Chondrocyte (in vitro differentiated cells): ENCODE results near the gene TRAPPC1. TPM values are rescaled to one million over a fixed set of nuclear protein-coding genes. Genes with fewer than 3 reads are reported as not detected.

Experiments
- DNase-seq: peaks from one replicate; pipeline ENCODE4 v3.0.0; 2021; ENCODE audit warnings: mixed read lengths, low spot score
- H3K27ac Mint-ChIP-seq: one replicate; pipeline ENCODE4 v1.8.0; 2021; ENCODE audit warnings: mild to moderate bottlenecking, moderate library complexity, mixed read lengths; ENCODE audit not compliant: unreplicated experiment
- H3K27me3 Mint-ChIP-seq: 2 replicates; pipeline ENCODE4 v1.8.0; 2021; ENCODE audit warnings: low read depth, mixed read lengths
- H3K36me3 Mint-ChIP-seq: 2 replicates; pipeline ENCODE4 v1.8.0; 2021; ENCODE audit warnings: low read depth, mixed read lengths
- H3K4me1 Mint-ChIP-seq: 2 replicates; pipeline ENCODE4 v1.8.0; 2021; ENCODE audit warnings: low read depth, mild to moderate bottlenecking, mixed read lengths
- H3K4me3 Mint-ChIP-seq: one replicate; pipeline ENCODE4 v1.8.0; 2021; ENCODE audit warnings: mild to moderate bottlenecking, moderate library complexity, mixed read lengths; ENCODE audit not compliant: unreplicated experiment
- H3K9me3 Mint-ChIP-seq: 2 replicates; pipeline ENCODE4 v1.8.0; 2021; ENCODE audit warnings: low read depth, mixed read lengths
- total RNA-seq: library from RNA; stranded (reverse); gene quantifications from 3 replicates; pipeline ENCODE4 v1.2.1, GENCODE V29; 2021
- TF ChIP-seq, protein P1 (sequence below): fragments of 200-600 bp; sonication (generic); IDR thresholded peaks from 2 replicates; pipeline ENCODE4 v1.5.0; 2021; ENCODE audit warnings: antibody characterized with exemption, mild to moderate bottlenecking, moderate library complexity

The TRAPPC1 gene
- total RNA-seq, 1 donor from 2014 or later: 135 TPM

DNA sequence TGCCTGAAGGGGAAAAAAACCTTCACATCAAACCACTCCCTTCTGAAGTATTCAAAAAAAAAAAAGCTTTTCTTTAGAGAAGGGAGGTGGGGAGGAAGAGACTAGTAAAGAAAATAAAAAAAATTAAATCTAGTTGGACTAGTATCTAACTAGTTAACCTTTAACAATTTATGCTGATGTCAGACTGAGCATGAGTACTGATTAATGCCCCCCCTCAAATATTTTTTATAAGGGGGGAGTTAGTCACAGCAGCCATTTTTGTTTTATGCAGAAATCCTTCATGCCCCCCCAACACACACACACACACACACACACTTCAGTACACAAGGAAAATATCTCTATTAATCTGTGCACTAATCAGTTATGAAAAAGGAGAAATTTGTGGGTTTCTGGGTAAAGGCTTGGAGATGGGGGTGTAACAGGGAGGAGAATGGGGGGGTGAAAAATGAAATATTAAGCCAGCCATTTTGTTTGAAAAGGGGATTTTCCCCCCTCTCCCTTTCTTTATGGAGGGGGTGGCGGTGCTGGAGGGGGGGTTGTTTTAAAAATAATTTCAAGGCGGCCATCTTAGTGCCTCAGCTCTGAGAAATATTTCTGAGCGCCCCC is 47.9 kb downstream of the TRAPPC1 start:
- H3K4me3 Mint-ChIP-seq: peak overlapping the region; percentile 62
- H3K27me3 Mint-ChIP-seq: no peaks in the 10 kb centered on the region
- TF ChIP-seq, protein P1, sequence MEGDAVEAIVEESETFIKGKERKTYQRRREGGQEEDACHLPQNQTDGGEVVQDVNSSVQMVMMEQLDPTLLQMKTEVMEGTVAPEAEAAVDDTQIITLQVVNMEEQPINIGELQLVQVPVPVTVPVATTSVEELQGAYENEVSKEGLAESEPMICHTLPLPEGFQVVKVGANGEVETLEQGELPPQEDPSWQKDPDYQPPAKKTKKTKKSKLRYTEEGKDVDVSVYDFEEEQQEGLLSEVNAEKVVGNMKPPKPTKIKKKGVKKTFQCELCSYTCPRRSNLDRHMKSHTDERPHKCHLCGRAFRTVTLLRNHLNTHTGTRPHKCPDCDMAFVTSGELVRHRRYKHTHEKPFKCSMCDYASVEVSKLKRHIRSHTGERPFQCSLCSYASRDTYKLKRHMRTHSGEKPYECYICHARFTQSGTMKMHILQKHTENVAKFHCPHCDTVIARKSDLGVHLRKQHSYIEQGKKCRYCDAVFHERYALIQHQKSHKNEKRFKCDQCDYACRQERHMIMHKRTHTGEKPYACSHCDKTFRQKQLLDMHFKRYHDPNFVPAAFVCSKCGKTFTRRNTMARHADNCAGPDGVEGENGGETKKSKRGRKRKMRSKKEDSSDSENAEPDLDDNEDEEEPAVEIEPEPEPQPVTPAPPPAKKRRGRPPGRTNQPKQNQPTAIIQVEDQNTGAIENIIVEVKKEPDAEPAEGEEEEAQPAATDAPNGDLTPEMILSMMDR: no peak
- peaks cover 3% of the 10 kb centered on the region for H3K4me1 Mint-ChIP-seq
- no peaks in the 10 kb centered on the region for H3K9me3 Mint-ChIP-seq
- DNase-seq: no peak
- H3K27ac Mint-ChIP-seq: no peak overlapping the region
- H3K36me3 Mint-ChIP-seq: peaks cover 1% of the 10 kb centered on the region

DNA sequence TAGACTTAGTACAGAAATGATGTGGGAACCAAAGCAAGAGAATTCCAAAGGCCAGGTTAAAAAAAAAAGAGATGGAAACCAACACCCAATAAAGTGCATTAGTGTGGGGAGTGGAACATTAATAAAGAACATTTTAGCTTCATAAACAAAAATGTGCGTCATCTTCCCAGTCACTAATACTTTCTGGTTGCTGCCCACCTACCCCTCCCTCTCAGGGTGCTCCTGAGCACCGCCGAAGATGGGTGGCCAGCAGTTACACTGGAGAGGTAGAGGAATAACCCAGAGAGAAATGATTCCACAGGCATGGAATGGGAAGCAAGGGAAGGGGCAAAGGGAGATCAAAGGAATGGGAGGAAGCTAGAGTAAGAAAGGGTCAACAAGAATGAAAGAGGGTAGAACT is 49.1 kb downstream of the TRAPPC1 start:
- DNase-seq: no peak
- Mint-ChIP-seq H3K27me3 (no peaks in the 10 kb centered on the region), H3K9me3 (no peaks in the 10 kb centered on the region), H3K4me3 (no peak overlapping the region), H3K27ac (no peak overlapping the region), H3K36me3 (peaks cover 1% of the 10 kb centered on the region), H3K4me1 (peaks cover 3% of the 10 kb centered on the region)
- TF ChIP-seq, protein P1: no peak

DNA sequence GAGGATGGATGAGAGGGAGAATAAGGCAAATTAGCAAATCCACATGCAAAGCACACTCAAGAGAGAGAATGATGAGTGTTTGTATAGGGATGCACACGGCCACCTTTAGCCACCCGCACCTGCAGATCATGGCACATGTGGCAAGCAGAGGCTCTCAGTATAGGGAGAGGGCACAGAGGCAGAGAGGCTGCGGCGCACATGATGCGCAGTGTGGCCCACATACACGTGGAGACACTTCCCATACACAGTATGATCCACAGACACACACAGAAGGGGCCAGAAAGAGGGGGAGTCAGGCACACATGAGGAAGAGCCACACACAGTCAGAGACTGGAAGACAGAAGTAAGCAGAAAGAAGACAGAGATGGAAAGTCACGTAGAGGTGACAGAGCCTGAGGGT is 49.7 kb downstream of the TRAPPC1 start:
- TF ChIP-seq, protein P1: no peak
- Mint-ChIP-seq H3K36me3 (peaks cover 4% of the 10 kb centered on the region), H3K27me3 (no peaks in the 10 kb centered on the region), H3K27ac (no peak overlapping the region), H3K4me1 (peaks cover 3% of the 10 kb centered on the region), H3K9me3 (no peaks in the 10 kb centered on the region), H3K4me3 (no peak overlapping the region)
- no peak for DNase-seq

DNA sequence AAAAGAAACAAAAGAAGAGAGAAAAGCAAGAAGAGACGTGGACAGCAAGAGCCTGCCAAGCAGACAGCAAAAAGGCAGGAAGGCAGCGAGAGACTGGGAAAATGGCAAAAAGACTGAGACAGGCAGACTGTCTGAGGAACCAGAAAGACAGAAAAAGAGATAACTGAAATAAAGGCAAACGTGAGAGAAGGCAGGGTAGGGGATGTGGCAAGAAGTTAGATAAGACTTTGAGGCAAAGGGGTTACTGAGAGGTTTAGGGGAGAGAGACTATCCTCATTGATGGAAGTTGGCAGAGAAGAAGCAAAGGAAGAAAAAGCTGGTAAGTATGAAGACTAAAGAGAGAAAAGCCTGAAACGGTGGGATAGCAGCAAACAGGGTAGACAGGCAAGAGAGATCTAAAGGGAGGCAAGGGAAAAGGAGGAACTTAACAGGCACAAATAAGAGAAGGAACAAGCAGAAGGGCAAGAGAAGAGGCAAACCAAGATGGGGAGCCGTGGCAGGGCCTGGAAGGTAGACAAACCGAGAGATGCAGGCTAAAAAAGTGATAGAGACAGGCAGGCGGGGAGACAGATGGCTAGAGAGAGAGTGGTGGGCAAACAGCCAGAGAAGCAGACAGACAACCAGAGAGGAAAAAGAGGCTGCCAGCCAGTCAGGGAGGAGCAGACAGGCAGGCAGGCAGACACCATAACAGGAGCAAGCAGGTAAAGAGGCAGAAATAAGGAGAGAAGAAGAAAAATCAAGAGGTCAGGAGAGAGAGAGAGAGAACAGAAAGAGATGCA is 50.3 kb downstream of the TRAPPC1 start:
- no peak for DNase-seq
- no peak overlapping the region for H3K4me3 Mint-ChIP-seq

More for the DNA sequence above, 50.3 kb downstream of the TRAPPC1 start:
- no peaks in the 10 kb centered on the region for H3K9me3 Mint-ChIP-seq
- TF ChIP-seq, protein P1: no peak
- H3K27me3 Mint-ChIP-seq: no peaks in the 10 kb centered on the region
- H3K36me3 Mint-ChIP-seq: peaks cover 6% of the 10 kb centered on the region
- H3K4me1 Mint-ChIP-seq: peaks cover 3% of the 10 kb centered on the region
- H3K27ac Mint-ChIP-seq: no peak overlapping the region

Other genes starting within 250 kb of the TRAPPC1 start
- 74.5 to 77.7 TPM (median 74.9 TPM) in 3 replicates for gene TP53, start 244.5 kb downstream of the TRAPPC1 start, total RNA-seq
- gene WRAP53, start 243.5 kb downstream of the TRAPPC1 start, total RNA-seq: 6.5 to 12.6 TPM (median 7.1 TPM) in 3 replicates
- gene EFNB3, start 226.7 kb downstream of the TRAPPC1 start, total RNA-seq: 4.1 to 6.5 TPM (median 6.4 TPM) in 3 replicates
- not detected in 3 replicates for gene DNAH2, start 214.2 kb downstream of the TRAPPC1 start, total RNA-seq
- 36.6 to 38.2 TPM (median 37.4 TPM) in 3 replicates for gene KDM6B, start 97.7 kb downstream of the TRAPPC1 start, total RNA-seq
- 1.6 to 1.9 TPM (median 1.8 TPM) in 3 replicates for gene TMEM88, start 76.9 kb downstream of the TRAPPC1 start, total RNA-seq
- 52.9 to 94.6 TPM (median 57.5 TPM) in 3 replicates for gene NAA38, start 74.4 kb downstream of the TRAPPC1 start, total RNA-seq
- 6.9 to 10.5 TPM (median 8.6 TPM) in 3 replicates for gene CYB5D1, start 73.9 kb downstream of the TRAPPC1 start, total RNA-seq
- gene CHD3, start 43.2 kb downstream of the TRAPPC1 start, total RNA-seq: 129 to 138 TPM (median 134 TPM) in 3 replicates
- 1.6 to 2.2 TPM (median 1.8 TPM) in 3 replicates for gene RNF227, start 15.7 kb downstream of the TRAPPC1 start, total RNA-seq
- gene KCNAB3, start 2.1 kb downstream of the TRAPPC1 start, total RNA-seq: 1.9 to 3.2 TPM (median 2.3 TPM) in 3 replicates
- 28.7 to 29.2 TPM (median 29.2 TPM) in 3 replicates for gene CNTROB, start 260 bp upstream of the TRAPPC1 start, total RNA-seq
- not detected in 3 replicates for gene GUCY2D, start 70.7 kb upstream of the TRAPPC1 start, total RNA-seq
- gene ALOX15B, start 107.1 kb upstream of the TRAPPC1 start, total RNA-seq: not detected in 3 replicates
- gene ALOX12B, start 155.8 kb upstream of the TRAPPC1 start, total RNA-seq: 0.17 TPM in 1 of 3 replicates, not detected in the others
- 0.12 to 0.13 TPM (median 0.12 TPM) in 3 replicates for gene ALOXE3, start 186.6 kb upstream of the TRAPPC1 start, total RNA-seq
- gene HES7, start 192.2 kb upstream of the TRAPPC1 start, total RNA-seq: 0.51 to 1.5 TPM (median 0.70 TPM) in 3 replicates
- 68.0 to 87.6 TPM (median 75.9 TPM) in 3 replicates for gene PER1, start 220.5 kb upstream of the TRAPPC1 start, total RNA-seq
- gene VAMP2, start 231.0 kb upstream of the TRAPPC1 start, total RNA-seq: 45.4 to 58.1 TPM (median 46.7 TPM) in 3 replicates
- 7.8 to 12.1 TPM (median 8.4 TPM) in 3 replicates for gene TMEM107, start 244.4 kb upstream of the TRAPPC1 start, total RNA-seq